Dedifferentiated amniotic fluid mesenchymal stem cell (primary cell): ENCODE measurements around the gene NPIPB8.
A peak's percentile ranks its signal among the peaks of the same experiment; 100 is the strongest.
"Not testable (repeated sequence)": the region's sequence is repeated elsewhere in the genome, so short reads cannot be mapped to it uniquely, and the experiment has no call there.

Source experiments
- DNase-seq: peaks from one replicate; pipeline ENCODE4 v3.0.0-alpha.2; 2016; ENCODE audit errors: extremely low spot score

Gene NPIPB8

DNA sequence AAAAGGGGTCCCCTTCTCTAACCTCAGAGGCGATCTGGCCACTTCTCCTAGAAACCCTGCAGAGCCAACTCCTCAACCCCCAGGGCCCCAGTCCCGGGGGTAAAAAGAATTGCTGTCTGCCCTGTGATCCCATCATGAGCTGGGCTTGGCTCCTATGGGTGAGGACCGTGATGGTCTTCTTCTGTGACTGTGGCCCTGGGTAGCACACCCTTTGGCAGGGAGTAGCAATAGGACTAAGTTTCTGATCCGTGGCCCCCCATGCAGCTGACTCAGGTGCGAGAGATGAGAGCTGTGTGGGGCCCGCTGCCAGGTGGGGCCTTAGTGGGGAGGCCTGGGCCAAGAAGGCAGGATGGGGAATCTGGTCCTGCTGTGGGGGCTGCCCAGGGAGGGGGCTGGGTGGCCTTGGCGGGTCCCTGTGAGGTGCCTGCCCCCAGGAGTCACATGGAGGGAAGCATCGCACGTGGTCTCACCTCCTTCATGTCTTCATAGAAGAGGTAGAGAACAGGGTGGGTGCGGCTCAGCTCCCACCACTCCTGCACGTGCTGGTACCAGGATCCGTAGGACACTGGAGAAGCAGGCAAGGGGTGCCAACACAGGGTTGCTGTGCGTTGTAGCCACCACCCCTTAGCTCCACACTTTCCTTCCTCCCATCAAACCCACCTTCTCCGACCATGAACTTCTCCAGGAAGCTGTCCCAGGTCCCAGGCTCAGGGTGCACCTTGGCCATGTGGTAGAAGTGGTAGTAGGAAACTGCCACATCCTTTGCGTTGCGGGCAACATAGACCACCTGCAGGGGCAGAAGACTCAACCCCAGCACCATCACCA is 31.4 kb upstream of the NPIPB8 start:
- peak; percentile 13 for DNase-seq

DNA sequence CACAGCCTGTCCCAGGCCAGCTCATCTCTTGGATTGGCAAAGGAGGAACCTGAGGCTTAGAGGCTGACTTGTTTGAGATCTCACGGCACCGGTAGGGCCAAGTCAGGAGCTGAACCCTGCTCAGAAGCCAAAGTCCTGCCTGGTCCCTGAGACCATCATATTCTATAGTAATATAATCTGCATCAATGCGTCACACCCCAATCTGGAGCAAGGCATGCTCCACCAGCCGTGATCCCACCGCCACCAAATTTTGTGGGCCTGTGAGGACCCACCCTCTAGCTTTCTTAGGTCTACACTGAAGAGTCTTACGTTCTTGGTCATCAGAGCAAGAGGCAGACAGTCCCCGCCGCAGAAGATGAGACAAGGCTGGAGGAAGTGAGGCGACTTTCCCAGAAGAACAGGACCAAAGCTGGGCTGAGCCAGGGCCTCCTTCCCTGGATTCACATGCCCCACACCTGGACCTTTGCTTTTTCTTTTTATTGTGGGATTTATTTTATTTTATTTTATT is 30.7 kb upstream of the NPIPB8 start:
- DNase-seq = peak; percentile 10

DNA sequence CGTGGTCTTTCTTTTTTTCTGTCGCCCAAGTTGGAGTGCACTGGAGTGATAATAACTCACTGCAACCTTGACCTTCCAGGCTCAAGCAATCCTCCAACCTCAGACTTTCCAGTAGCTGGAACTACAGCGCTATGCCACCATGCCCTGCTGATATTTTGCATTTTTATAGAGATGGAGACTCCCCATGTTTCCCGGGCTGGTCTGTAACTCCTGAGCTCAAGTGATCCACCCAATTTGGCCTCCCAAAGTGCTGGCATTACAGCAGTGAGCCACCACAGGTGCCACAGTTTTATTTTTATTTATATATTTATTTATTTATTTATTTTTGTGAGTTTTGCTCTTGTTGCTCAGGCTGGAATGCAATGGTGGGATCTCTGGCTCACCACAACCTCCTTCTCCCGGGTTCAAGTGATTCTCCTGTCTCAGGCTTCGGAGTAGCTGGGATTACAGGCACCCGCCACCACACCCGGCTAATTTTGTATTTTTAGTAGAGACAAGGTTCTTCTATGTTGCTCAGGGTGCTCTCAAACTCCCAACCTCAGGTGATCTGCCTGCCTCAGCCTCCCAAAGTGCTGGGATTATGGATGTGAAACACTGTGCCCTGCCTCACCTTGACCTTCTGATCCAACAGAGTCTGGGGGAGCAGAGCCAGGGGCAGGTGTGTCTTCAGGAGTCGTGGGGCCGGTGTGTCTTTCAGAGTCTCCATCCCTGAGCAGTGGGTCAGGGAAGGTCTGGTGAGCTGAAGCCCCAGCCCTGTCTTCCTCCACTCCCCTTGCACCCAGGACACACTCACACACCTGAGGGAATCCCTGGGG is 30.0 kb upstream of the NPIPB8 start:
- DNase-seq = peak; percentile 14

DNA sequence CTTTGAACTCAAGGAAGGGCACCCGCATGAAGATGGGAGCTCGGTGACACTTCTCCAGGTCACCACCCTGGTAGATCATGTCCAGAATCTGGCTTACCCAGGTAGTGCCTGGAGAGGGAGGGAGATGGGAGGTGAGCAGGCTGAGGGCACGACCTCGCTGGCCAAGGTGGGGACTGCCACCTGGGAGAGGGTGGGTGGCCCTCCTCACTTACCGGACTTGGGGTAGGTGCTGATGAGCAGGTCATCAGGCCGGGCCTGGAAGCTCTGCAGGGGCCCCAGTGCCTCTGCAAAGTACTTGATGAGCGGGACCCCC is 29.4 kb upstream of the NPIPB8 start:
- not testable (repeated sequence) for DNase-seq

DNA sequence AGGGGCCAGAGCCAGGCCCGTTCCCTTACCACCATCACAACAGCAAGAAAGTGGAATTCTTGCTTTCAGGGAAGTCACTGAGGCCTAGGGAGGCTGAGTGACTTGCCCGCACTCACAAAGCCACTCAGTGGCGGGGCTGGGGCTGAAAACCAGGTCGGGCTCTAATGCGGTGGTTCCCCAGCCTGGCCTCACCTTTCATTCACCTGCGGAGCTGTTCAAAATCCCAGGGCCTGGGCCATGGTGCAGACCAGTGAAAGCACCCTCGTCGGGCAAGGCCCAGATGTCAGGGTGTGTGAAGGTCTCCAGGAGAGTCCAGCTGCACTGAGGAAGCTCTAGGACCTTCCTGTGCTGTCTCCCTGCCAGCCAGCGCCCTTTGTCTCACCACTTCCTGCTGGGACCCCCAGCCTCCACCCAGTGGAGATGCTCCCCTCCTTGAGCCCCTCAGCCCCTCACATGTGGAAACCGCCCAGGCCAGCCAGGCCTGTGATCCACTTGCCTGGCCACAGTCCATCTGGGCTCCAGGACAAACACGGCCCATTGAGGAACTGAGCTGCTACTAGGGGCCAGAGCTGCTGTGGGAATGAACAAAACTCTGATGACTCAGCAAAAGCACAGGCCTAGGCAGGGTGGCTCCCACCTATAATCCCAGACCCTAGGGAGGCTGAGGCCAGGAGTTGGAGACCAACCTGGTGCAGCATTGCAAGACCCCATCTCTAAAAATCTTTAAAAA is 28.8 kb upstream of the NPIPB8 start:
- peak; percentile 15 for DNase-seq

DNA sequence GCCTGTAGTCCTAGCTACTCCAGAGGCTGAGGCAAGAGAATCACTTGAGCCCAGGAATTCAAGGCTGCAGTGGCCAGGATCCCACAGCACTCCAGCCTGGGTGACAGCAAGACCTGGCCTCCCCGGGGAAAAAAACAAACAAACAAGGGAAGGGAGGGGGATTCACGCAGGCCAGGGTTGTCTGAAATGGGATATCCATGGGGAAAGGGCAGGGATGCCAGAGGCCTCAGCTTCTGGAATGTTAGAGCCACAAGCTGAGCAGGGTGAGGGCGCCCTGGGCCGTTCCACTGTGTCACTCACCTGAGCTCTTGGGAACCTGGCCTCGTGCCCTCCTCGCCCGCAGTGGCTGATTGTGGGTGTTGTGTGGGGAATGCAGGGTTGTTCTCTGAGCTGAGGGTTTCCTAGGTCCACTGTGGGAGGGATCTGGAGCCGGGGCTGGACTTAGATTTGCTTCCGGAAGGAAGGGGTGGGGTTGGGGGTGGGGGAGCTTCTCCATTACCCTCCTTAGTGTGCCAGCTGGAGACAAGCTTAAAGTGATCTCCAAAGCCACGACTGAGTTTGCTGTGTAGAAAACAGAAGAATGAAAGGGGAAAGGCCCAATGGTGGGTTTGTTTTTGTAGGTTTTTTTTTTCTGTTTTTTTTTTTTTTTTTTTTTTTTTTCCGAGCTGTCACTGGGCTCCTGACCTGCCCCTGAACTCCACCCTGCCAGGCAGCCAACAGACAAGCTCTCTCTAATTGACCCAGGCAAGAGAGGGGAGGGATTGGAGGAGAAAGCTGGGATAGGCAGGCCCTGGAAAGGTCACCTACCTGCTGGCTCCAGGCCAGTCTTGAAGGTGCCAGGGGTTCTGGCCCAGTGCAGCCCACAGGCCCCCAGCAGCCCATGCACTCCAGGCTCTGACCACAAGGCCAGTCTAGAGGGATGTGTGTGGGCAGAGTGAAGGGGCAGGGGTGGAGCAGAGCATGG is 28.0 kb upstream of the NPIPB8 start, which contains the start of gene SULT1A1:
Gene SULT1A1, minus strand, starts transcription at position 414 of the 964 bp plus-strand sequence. CDS start 1,189 bp downstream, outside the sequence.
- DNase-seq = no peak

DNA sequence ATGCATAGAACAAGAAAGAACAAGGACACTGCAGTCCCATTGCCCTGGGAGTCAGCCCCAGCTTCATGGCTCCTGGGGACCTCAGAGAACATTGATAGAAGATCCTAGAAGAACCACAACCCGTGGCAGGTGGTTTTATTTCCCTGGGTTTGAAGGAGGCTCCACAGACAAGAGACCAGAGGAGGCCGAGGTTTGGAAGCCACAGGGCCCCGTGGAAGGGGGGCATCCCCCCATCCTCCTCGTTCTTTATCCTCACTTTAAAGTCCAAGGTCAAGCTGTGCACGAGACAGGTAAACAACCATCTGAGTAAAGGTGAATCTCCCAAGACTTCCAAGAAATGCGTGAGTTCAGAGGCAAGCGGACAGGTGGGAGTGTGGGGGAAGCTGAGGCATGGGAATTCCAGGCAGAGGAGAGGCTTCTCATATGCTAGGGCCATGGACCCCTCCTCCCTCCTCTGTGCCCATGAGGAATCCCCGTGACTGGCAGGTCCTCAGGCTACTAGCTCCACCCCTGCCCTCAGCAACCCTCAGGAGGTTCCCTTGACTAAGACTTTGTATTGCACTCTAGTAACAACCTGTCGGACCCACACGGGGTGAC is 27.2 kb upstream of the NPIPB8 start:
- no peak for DNase-seq

DNA sequence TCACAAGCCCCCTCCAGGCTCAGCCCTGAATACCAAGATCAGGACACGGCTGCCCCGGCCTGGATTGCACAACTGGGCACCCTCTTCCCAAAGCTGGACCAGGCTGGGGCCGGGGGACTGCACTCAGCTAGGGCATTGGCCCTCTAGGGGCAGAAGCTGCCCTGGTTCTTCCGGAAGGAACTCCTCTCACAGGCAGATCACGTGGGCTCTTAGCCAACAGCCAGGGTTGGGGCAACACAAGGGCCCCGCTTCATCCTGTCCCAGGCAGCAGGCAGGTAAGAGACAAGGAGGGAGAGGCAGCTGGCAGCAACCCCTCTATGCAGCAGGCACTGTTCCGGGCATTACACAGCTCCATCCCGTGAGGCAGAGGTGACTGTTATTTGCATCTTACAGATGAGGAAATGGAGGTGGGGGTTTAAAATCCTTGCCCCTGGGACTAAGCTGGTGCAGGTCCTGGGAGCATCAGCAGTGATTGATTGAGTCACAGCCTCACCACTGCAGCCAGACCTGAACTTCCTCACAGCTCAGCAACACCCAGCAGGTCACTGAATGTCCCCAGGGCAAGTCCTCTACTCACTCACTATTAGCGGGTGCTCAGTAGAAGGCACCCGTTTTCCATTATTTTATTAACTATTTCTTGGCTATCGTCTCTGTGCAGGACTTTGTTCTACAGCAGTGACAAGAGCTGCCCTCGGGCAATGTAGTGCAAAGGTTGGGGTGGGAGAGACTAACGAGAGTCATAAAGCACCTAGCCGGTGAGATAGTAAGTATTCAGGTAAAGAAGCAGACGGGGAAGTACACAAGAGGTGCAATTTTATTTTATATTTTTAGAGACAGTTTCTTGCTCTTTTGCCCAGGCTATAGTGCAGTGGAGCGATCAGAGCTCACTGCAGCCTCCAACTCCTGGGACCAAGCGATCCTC is 25.2 kb upstream of the NPIPB8 start:
- not testable (repeated sequence) for DNase-seq

DNA sequence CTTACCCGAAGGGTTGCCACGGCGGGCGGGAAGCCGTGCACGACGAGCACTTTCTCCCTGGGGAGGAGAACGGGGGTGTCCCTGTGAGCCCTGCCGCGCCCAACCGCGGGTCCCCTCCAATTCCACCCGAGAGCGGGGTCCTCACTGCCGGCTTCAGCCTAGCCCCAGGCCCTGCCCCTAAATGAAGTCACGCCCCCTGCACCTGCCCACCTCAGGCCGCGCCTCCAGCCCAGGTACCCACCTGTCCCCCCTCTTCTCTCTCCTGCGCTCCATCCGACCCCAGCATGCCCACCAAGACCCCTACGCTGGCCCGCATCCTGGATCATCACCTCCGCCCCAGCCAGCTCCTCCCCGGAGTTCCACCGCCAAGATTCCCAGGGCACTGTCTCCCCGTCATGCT is 24.0 kb upstream of the NPIPB8 start:
- DNase-seq = not testable (repeated sequence)

DNA sequence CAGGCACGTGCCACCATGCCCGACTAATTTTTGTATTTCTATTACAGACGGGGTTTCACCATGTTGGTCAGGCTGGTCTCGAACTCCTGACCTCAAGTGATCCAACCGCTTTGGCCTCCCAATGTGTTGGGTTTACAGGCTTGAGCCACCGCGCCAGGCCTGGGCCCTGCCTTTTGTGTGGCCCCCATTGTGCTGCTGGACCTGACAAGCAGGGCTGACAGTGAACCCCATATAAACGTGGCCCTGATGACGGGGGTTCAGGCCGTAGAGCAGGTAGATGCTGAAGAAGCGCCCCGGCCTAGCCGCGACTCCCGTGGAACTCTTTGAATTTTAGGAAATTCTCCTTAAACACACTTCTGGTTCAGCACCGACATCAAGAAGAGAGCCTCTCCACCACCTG is 23.3 kb upstream of the NPIPB8 start:
- not testable (repeated sequence) for DNase-seq

DNA sequence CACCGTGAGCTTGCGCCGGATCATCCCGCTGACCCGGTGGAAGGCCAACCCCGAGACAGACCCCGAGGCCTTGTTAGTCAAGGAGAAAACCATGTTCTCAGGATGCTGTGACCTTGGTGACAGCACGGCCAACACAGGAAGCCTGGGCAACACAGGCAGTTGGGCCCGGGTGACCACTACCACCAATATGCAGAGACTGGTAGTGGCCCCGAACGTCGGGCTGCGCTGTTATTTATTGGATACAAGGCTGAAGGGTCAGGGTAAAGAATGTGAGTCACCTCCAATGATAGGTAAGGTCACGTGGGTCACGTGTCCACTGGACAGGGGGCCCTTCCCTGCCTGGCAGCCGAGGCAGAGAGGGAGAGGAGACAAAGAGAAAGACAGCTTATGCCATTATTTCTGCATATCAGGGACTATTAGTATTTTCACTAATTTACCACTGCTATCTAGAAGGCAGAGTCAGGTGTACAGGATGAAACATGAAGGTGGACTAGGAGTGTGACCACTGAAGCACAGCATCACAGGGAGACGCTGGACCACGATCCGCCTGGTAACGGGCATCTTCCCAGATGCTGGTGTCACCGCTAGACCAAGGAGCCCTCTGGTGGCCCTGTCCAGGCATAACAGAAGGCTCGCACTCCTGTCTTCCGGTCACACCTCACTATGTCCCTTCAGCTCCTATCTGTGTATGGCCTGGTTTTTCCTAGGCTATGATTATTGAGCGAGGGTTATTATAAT is 22.2 kb upstream of the NPIPB8 start:
- peak; percentile 14 for DNase-seq

DNA sequence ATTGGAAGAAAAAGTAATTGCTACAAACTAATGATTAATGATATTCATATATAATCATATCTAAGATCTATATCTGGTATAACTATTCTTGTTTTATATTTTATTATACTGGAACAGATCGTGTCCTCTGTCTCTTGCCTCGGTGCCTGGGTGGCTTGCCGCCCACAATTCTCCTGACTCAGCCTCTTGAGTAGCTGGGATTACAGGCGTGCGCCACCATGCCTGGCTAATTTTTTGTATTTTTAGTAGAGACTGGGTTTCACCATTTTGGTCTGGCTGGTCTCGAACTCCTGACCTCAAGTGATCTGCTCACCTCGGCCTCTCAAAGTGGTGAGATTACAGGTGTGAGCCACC is 21.7 kb upstream of the NPIPB8 start:
- DNase-seq = not testable (repeated sequence)

DNA sequence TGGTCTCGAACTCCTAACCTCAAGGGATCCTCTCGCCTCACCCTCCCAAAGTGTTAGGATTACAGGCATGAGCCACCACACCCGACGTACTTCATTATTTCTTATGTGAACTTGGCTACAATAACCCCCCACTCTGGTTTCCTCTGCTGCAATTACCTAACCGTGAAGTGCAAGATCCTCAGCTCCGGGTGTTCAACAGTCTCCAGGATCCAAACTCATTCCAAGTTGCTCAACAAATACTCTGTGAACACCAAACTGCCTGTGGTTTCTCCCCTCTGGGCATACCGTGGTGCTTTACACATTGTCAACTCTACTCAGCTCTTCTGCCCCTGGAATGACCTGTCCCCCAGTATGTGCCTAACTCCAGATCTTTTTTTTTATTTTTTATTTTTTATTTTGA is 21.2 kb upstream of the NPIPB8 start:
- DNase-seq = peak; percentile 12

DNA sequence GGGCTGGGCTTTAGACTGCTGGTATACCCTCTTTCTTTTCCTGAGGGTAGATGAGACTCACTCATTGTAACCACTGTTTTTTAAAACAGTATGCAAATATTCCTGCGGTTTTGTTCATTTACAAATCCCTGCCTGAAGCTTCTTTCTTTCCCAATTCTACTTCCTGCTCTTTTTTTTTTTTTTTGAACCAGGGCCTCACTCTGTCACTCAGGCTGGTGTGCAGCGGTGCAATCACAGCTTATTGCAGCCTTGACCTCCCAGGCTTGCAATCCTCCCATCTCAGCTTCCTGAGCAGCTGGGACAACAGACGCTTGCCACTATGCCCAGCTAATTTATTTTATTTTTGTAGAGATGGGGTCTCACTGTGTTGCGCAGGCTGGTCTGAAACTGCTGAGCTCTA is 20.0 kb upstream of the NPIPB8 start:
- DNase-seq = peak; percentile 13

DNA sequence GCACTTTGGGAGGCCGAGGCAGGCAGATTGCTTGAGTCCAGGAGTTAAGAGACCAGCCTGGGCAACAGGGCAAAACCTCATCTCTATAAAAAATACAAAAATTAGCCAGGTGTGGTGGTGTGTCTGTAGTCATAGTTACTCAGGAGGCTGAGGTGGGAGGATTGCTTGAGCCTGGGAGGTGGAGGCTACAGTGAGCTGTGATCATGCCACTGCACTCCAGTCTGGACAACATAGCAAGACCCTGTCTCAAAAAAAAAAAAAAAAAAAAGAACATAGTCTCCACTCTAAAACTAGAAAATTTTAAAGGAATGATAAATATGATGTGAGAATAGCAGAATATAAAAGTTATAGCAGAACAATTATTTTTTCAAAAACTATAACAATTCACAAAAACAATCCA is 17.5 kb upstream of the NPIPB8 start:
- not testable (repeated sequence) for DNase-seq

DNA sequence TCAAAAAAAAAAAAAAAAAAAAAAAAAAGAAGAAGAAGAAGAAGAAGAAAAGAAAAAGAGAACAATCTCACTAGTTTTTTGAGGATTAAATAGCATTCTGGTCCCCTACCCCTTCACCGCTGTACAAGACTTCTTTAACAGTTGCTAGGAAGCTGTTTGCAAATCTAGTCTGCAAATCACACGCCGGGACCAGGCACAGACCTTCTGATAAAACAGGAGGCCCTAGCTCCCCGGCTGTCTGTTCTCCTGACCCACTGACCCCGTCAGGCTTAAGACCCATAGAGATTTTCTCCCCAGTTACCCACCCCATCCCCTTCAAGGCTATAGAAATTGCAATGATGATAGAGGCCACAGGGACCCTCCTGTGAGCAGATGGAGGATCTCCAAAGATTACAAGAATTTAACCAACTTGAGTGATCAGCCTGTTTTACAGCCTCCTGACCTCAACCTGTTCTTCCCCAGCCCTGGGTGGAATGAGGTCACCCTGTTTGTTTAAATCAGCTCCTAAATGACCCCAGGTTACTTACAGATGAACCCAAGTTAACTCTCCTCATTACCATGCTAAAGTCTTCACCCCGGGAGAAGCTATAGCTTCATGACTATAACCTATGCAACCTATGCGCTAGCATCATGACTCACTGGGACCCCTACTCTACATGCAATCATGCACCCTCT is 16.2 kb upstream of the NPIPB8 start:
- DNase-seq = no peak

DNA sequence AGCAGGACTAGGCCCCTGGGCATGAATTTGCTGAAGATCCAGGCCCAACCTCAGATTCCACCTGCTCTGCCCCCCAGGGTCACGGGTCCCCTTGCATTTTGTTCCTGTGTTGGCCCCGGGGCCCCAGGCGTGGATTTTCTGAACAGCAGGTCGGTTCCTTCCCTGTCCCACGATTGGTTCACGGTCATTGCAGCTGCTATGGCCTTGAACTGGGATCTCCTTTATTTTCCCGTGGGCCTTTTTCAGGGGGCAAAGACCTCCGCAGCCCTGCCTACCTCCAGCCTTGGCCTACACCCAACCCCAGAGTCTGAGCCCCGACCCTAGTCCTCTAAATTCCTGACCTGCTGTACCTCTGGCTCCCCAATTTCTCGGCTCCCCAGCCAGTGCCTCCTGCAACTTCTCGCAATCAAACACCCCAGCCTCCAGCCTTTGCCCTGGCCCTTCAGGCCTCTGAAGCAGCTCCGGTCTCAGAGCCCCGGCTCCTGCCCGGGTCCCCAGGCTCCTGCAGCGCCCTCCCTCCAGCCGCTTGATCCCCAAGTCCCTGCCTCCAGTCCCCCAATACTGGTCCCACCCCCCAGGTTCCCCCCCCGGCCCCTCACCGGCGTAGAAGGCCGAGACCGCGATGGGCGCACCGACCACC is 15.2 kb upstream of the NPIPB8 start:
- not testable (repeated sequence) for DNase-seq
